HT-29 (cell line): ENCODE results near the gene SYT7. TPM values are rescaled to one million over a fixed set of nuclear protein-coding genes. Genes with fewer than 3 reads are reported as not detected.

Experiments used
- DNase-seq: peaks from one replicate; pipeline ENCODE4 v3.0.0-alpha.2; 2015; ENCODE audit warnings: low spot score
- total RNA-seq: library from RNA; depleted of rRNA; stranded (reverse); fragments of >200 nt; shearing (Covaris generic); gene quantifications from 2 replicates; pipeline ENCODE4 v1.2.3, GENCODE V29; 2014

SYT7 gene
- total RNA-seq, 1 experiment from 2014 or later, result 13.2 TPM

DNA sequence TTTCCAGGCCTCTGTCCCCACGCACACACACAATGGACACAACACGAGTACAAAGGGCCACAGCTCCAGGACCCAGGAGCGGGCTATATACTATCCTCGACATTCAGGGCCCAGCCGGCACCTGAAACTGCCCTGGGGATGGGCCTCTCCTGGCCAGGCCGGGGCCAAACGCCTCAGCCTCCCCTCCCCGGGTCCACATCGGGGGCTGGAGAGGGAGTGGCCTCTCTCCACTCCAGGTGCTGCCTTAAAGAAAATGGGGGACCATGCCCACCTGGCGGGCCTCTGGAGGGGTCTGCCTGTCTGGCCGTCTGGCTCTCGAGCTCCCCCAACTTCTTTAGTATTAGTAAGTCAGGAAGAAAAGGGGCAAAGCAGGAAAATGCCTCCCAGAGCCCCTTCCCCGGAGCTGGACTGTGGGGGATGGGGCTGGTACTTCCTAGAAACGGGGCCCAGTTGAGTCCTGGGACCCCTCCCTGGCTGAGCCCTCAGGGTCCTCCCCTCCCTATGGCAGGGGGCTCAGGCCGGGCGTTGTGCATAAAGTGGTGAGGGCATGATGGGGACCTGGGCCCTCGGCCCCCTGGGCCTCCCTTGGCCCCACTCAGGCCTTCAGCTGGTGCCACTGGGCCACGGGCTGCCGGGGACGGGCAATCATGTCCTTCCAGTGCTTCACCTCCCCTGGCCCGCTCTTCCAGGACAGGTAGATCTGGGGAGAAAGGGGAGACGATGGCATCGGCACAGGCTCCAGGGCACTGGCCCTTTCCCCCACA, 62.7 kb downstream of the SYT7 start:
- no peak for DNase-seq

DNA sequence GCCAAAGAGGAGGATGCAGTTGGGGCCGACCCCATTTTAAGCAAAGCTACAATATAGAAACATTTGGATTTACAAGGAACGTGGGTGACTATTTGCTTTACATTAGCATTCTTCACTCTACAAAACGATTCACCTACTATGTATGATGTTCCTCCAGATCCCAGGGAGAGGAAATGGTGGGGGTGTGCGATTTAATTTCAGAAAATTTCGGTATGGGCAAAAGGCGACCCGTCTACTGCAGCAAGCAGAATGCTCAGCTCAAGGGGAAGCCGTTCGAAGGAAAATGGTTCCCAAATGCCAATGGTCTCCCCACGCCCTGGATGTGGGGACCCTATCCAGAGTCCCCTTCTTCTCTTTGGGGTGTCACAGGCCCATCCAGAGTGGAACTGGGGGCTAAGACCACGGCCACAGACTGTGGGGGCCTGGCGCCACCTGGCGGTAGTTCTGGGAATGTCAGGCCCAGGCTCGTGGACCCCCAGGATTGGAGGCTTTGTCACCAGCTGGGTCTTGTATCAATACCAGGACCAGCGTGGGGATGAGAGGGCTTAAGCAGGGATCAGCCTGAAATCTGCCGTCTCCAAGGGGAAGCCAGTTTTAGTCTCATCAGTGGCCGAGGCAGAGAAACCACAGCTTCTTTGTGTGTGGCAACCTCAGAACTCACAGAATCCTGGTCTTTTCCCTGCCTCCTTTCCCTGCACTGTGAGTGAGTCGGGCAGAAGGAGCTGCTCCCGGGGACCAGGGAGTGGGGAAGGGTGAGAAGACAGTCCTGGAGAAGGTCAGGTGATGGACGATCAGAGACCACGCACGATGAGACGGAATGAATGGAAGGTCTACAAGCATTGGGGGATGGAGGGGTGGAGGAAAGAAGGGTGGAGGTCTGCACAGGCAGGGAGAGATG, 64.0 kb downstream of the SYT7 start:
- peak; percentile 74 for DNase-seq

DNA sequence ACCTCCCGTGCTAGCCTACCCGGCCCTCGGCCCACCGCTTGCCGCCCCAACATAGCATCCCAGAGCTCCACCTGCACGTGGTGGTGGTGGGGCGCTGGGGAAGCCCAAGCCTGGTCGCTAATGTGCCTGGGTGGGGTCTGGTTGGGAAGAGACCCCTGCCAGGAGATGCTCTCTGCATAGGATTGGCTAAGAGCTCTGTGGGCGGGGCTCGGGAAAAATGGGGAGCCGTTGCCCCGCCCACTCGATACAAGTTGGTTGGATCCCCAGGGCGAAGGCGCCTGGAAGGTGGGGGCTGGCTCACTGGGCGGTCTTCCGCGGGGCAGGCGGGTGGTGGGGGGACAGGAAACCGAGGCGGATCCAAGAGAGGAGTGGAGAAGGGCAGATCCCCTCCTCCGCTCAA, 64.7 kb downstream of the SYT7 start:
- DNase-seq, result no peak

DNA sequence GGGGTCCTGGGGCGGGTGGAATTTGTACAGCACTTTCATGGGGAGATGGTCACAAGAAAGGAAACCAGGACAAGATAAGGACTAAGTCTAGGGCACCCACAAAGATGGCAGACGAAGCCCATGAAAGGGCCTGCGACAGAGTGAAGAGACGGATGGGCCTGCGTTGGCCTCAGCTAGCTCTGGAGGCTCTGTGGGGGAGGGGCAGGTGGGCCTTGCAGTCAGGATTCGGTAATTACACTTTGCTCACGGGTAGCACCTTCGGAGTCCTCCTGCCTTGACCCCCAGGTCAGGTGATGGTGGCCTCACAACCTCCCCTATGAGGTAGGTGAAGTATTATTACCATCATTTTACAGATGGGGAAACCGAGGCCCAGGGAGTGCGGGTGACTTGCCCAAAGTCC, 65.2 kb downstream of the SYT7 start:
- no peak for DNase-seq

DNA sequence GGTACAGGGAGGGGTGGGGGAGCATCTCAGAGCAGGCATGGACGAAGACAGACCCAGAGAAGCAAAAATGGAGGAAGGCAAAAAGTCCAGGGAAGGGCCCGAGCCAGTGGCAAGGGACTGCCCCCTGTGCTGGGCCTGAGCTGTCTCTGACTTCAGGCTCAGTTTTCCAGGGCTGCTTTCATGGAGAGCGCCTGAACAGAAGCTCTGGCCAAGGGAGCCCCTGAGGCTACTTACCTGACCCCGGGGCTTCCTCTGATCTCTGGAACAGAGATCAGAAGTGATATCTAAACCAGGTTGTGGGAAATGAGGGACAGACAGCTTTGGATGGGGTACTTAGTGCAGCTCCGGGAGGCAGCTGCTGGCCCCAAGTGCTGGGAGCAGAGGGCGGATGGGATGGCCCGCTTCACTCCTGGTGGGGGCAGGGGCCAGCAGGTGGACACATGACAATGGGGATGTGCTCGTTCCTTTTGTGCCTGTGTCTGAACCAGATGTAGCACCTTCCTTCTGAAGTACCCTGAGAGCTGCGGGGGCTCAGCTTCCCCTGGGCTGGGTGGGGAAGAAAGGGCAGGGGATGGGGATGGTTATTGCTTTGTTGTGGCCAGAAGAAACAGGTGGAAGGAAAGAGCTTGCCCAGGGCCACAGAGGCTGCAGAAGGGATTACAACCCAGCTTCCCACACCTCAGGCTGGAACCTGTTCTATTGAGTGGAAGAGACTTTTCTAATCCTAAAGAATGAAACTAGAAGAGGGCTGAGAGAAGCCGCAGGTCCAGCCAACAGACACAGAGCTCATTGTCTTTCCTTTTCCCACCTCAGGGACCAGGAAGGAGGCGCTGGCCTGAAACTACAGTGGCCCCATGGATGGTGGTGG, 66.6 kb downstream of the SYT7 start:
- peak; percentile 45 for DNase-seq

DNA sequence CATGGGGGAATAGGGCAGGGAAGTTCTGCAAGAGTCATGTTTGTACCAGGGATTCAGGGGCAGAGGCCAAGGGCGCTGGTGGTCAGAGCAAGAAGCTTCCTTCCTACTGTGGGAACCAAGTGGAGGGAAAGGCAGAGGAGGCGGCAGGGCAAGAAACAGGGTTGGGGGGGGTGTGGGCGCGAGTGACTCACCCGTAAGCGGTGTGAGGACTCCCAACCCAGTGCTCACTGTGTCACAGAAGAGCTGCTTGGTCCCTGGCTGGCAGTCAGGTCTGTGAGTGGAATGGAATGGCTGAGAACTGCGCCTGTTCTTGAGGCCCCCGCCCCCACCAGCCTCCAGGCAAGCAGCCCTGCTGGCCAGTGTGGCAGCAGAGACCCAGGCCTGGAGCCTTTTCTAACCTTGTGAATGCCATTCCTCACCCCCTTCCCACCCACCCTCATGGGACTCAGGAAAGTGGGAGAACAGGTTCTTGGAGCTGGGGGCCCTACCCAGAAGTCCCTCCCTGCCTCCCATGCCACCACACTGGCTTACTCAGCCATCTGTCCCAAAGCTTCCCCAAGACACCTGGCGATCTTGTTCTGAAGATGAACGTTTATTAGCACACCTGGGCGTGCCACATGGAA, 67.6 kb downstream of the SYT7 start:
- peak; percentile 91 for DNase-seq

DNA sequence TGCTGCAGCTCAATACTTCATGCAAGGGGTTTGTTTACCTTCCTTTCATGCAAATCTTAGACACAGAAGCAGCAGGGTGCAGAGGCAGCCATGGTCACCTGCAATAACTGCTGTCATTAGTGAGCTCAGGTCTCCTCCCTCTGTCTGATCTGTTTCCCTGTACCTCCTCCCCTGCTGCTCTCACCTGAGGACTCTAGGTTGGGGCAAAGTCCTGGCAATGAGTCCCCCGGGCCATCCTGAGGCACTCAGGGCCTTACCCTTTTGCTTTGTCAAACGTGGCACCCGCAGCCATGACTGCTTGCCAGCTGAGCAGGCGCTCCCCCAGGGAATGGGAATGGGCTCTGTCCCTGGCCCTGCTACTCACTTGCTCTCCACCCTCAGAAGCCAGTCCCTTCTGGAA, 68.4 kb downstream of the SYT7 start:
- DNase-seq, result peak; percentile 36

DNA sequence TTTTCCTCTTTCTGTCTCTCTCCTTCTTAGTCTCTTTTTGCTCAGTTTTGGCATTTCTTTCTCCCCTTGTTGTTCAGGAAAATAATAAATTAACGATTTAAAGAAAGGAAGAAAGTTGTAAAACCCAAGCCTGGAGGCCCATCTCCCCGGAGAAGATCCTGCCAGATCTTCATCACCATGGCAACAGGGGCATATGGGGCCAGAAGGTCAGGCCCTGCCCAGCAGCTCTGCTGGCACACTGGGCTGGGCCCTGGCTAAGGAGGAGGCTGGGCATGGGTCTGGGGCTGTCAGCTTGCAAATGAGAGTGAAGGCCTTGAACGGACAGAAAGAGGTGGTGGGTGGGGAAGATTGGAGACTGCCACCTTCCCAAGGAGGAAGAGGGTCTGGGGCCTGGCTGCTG, 69.5 kb downstream of the SYT7 start:
- DNase-seq, result no peak

DNA sequence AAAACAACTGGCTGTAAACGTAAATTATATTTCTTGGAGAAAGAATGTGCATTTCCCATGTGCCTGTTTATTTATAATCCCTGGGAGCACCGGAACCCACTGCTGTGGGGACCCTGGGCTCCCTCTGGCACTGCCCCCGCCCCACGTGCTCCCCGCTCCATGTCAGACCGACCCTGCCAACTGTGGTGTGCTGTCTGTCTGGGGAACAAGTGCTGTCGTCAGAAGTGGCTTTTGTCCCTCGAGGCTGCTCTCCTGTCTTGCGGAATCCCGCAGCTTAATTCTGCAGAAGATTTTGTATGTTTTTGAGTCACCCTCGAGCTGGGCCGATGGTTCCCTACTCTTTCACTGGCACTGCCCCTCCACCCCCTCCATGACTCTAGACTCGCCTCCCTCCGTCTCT, 69.9 kb downstream of the SYT7 start:
- no peak for DNase-seq

DNA sequence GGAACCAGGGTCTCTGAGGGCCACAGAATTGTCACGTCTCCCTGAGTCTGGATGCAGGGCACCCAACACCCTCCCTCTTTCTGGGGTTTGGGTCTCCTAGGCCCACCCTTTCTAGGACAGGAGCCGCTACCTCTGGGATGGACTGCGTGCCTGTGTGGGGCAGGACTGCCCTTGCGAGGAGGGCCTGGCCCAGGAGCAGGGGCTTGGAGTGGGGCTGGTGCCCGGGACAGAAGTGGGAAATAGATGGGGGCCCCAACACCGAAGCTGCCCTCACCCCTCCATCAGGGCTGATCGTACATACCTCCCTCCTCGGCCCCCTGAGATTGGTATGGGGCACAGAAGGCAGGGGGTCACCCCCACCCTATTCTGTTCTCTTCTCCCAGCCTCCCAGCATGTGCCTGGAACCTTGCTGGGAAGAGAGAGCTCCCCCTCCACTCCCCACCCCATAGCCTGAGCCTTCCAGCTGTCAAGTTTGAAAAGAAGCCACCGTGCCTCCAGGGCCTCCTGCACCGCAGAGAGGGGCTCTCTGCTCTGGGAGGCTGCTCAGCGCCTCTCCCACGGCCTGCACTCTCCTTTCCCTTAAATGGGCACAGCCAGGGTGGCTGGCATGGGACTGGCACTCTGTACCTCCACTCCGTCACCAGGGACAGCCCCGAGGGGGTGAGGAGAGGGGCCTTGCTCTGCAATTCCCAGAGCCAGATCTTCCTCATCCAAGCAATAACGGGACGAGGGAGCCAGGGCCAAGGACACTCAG, 70.5 kb downstream of the SYT7 start:
- no peak for DNase-seq

DNA sequence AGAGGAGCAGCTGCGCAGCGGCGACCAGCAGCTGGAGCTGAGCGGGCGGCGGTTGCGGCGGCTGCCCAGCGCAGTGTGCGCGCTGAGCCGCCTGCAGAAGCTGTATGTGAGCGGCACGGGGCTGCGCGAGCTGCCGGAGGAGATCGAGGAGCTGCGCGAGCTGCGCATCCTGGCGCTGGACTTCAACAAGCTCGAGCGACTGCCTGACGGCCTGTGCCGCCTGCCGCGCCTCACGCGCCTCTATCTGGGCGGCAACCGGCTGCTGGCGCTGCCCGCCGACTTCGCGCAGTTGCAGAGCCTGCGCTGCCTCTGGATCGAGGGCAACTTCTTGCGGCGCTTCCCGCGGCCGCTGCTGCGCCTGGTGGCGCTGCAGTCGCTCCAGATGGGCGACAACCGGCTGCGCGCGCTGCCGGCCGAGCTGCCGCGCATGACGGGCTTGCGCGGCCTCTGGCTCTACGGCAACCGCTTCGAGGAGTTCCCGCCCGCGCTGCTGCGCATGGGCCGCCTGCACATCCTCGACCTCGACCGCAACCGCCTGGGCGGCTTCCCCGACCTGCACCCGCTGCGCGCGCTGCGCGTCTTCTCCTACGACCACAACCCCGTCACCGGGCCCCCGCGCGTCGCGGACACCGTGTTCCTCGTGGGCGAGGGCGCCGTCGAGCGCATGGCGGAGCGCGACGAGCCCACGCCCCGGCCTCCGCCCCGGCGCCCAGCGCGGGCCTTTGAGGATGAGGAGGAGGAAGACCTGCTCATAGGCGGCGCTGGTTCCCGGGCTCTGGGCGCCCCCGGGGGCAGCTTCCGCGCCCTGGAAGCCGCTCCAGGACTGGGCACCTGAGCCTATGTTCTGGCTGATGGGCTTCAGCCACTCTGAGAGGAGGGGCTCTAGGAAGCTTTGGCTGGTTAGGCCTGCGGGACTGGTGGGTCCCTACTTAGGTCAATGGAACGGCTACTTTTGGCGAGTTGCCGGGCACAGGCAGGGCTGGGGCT, 71.5 kb downstream of the SYT7 start:
- peak; percentile 93 for DNase-seq

DNA sequence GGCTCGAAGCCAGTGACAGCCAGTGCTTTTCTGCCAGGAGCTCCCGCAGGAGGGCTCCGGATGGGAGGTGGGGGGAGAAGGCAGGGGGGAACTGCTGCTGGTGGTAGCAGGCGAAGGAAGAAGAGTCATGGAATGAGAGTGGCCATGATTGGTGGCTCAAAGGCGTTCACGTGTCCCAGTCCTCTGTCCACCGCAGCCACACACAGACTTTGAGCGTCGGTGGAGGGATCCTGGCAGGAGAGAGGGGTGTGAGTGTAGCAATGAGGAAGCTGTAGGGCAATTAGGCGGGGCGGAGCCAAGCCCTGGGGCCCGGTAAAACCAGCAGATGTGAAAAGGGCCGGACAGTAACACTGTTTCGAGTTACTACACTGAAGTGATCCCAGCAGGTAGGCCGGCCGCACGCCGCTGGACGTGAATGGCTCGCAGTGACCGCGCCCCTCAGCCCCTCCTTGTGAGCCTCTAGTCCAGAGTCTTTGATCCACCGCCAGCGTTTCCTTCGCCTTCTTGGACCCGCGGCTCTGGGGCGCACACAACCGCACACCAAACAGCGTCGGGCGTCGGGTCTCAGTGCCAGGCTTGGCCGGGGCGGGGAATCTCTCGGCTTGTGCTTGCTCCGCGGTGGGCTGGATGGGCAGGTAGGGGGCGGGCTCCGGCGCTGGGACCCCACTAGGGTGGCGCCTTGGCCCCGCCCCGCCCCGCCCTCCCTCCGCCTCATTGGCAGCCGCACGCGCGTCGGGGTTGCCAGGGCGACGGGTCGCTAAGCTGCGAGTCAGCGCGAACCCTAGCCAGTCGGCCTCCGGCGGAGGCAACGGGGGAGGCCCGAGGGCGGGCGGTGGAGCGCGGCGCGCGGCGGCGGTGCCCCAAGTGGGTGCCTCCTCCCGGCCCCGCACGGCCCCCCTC, 72.7 kb downstream of the SYT7 start, which contains the start of gene LRRC10B:
LRRC10B (plus strand) TSS at position 788 of the 900 bp plus-strand sequence. CDS start 250 bp downstream, outside the sequence.
- DNase-seq, result peak; percentile 63

DNA sequence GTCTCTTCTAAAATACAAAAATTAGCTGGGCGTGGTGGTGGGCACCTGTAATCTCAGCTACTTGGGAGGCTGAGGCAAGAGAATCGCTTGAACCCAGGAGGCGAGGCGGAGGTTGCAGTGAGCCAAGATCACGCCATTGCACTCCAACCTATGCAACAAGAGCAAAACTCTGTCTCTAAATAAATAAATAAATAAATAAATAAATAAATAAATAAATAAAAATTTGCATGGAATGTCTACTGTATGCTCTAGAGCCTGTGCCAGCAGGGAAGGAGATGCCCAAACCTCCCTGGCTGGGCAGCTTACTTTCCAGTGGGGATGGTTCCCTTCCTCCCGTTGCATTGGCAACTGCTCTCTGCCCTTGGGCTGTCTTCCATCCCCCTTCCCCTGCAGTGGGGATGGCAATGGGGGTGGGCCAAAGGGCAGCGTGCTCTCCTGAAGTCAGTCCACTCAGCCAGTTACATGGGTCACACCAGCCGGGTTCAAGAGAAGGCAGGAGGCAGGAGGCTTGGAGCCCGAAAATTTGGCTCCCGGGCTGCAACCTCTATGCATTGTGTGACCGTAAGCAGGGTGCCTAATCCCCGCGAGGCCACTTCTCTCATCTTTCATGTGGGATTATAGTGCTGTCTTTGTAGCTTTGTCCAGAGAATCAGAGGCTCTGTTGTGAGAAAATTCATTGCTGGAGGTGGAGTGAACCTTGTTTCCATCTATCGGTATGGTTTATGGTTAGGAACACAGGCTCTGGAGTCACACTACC, 73.7 kb downstream of the SYT7 start:
- DNase-seq, result no peak

DNA sequence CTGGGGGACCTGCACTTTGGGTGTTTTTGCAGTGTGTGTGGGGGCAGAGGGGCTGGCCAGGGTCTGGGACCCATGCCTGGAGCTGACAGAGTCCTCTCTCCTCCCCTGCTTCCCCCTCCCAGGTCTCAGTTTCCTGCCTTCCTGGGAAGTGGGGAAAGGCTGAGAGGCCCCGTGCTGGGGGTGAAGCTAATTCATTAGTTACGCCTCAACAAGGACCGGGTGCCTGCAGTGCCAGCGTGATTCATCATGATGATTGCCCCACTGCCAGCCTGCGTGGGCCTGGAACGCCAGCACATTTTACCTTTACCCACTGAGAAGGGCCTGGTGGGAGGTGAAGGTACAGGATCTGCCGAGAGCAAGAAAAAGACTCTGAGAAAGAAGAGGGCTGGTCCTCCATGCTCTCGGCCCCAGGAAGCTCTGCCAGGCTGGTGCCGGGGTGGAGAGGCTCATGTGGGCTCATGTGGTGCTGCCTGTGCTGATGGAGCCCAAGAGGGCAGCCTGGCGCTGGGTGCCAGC, 75.2 kb downstream of the SYT7 start:
- no peak for DNase-seq

DNA sequence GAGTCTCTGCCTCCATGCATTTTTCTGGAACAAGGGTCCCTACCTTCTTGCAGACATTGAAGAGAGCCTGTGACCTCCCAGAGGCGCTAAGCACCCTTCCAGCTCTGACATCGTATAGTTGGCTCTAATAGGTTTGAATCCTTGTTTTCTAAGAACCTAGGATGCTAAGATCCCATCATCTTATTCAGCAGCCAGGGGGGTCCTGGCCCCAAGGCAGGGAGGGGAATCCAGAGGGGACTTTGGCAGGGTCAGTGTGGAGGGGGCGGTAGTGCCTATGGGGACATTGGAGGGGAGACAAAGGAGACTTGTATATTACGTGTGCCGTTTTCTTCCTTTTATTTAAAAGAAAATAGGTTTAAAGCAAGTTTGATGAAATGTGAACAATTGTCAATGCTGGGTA, 75.8 kb downstream of the SYT7 start:
- no peak for DNase-seq

DNA sequence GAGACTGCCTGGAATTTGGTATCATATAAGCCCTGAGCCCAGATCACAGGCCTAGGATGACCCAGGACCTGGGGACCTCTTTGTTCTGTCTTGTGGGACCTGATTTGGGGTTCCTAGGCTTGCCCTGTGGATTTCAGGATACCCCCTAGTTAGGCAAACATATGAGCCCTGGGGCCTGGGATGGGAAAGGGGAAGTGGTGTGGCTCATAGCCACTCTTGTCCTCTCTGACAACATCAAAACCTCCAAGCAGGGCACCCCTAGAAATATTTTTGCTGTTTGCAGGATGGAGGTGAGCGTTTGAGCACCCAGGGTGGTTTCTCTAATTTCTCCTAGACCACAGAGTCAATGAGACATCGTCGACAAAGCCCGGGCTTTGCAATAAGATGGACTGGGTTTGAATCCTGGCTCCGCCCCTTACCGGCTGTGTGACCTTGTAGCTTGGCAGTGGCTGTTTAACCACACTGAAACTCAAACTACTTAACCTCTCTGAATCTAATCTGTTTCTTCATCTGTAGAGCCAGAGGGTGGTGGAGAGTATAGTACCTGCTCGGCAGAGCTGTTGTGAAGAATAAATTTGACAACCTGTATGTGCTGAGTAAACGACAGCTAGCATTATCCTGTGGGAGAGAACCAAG, 77.6 kb downstream of the SYT7 start:
- no peak for DNase-seq

DNA sequence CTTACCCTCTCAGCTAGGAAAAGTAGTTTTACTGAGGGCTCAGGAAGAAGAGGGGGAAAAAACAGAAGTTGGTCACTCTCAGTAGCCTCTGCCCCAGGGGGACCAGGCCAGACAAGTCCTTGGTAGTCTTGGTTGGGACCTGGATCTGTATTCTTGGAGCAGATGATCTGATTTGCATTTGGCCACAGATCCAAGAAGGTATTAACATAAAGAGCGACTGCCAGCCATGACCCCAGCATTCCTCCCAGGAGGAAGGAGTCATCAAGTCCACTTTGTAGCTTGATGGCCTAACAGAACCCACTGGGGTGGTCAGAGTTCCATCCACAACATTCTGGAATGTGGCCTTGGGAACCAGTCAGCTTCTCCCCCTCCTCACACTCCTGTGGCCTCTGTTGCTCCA, 78.4 kb downstream of the SYT7 start:
- DNase-seq, result no peak
